Parathyroid adenoma (tissue), 2 donors: ENCODE results near the gene FRMD4A.

Experiments used
- H2AFZ ChIP-seq: fragments of 300-600 bp; sonication (generic); one replicate; pipeline ENCODE4 v1.7.0; 2017; ENCODE audit warnings: antibody characterized with exemption, mild to moderate bottlenecking
- H3K27ac ChIP-seq: fragments of 300-600 bp; sonication (generic); one replicate; pipeline ENCODE4 v1.7.0; 2017
- H3K27me3 ChIP-seq: fragments of 300-600 bp; sonication (generic); one replicate; pipeline ENCODE4 v1.7.0; 2017; ENCODE audit warnings: low read length; ENCODE audit not compliant: control insufficient read depth, insufficient read depth
- H3K36me3 ChIP-seq: fragments of 300-600 bp; sonication (generic); one replicate; pipeline ENCODE4 v1.7.0; 2017; ENCODE audit warnings: low read length; ENCODE audit not compliant: control insufficient read depth, insufficient read depth
- H3K4me1 ChIP-seq: fragments of 300-600 bp; sonication (generic); one replicate; pipeline ENCODE4 v1.7.0; 2017; ENCODE audit warnings: control low read depth
- H3K4me2 ChIP-seq: fragments of 300-600 bp; sonication (generic); one replicate; pipeline ENCODE4 v1.7.0; 2017; ENCODE audit warnings: low read length
- H3K4me3 ChIP-seq: fragments of 300-600 bp; sonication (generic); one replicate; pipeline ENCODE4 v1.7.0; 2017; ENCODE audit warnings: low read depth, low read length
- H3K79me2 ChIP-seq: fragments of 300-600 bp; sonication (generic); one replicate; pipeline ENCODE4 v1.7.0; 2017; ENCODE audit warnings: control low read depth
- H3K9ac ChIP-seq: fragments of 300-600 bp; sonication (generic); one replicate; pipeline ENCODE4 v1.7.0; 2017; ENCODE audit warnings: mild to moderate bottlenecking
- H3K9me3 ChIP-seq: fragments of 300-600 bp; sonication (generic); one replicate; pipeline ENCODE4 v1.7.0; 2017; ENCODE audit warnings: low read length; ENCODE audit not compliant: control insufficient read depth
- TF ChIP-seq, protein P1 (sequence below): fragments of 300-600 bp; sonication (generic); IDR thresholded peaks from one replicate; pipeline ENCODE4 v1.7.0; 2017; ENCODE audit warnings: antibody characterized with exemption, mild to moderate bottlenecking
- donor health status: primary hyperparathyroidism.

FRMD4A gene

DNA sequence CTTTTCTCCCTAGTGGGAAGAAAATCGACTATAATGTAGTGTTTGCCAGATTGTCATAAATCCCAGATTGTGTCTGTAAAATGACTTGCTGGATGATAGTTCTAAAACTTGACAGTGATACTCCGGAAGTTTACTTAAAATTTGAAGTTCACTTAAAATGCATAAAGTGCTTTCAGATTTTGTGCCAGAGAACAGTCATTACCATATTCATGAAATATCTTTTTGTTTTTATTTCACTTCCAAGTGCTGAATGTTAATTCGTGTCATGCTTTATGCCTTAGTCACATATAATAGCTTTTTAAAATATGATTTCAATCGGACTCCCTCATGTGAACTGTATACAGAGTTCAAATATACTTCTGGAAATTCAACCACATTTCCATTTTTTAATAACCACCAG, 713.6 kb downstream of the FRMD4A start:
- Histone ChIP-seq H3K27me3 (no peaks in the 10 kb centered on the region), H3K4me1 (no peaks in the 10 kb centered on the region), H3K9me3 (no peaks in the 10 kb centered on the region), H3K4me2 (no peak overlapping the region), H3K27ac (no peak overlapping the region), H3K4me3 (no peak overlapping the region), H3K79me2 (peaks cover 5% of the 10 kb centered on the region), H3K36me3 (no peaks in the 10 kb centered on the region), H2AFZ (no peak overlapping the region), H3K9ac (no peak overlapping the region)
- TF ChIP-seq, protein P1, sequence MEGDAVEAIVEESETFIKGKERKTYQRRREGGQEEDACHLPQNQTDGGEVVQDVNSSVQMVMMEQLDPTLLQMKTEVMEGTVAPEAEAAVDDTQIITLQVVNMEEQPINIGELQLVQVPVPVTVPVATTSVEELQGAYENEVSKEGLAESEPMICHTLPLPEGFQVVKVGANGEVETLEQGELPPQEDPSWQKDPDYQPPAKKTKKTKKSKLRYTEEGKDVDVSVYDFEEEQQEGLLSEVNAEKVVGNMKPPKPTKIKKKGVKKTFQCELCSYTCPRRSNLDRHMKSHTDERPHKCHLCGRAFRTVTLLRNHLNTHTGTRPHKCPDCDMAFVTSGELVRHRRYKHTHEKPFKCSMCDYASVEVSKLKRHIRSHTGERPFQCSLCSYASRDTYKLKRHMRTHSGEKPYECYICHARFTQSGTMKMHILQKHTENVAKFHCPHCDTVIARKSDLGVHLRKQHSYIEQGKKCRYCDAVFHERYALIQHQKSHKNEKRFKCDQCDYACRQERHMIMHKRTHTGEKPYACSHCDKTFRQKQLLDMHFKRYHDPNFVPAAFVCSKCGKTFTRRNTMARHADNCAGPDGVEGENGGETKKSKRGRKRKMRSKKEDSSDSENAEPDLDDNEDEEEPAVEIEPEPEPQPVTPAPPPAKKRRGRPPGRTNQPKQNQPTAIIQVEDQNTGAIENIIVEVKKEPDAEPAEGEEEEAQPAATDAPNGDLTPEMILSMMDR: no peak

DNA sequence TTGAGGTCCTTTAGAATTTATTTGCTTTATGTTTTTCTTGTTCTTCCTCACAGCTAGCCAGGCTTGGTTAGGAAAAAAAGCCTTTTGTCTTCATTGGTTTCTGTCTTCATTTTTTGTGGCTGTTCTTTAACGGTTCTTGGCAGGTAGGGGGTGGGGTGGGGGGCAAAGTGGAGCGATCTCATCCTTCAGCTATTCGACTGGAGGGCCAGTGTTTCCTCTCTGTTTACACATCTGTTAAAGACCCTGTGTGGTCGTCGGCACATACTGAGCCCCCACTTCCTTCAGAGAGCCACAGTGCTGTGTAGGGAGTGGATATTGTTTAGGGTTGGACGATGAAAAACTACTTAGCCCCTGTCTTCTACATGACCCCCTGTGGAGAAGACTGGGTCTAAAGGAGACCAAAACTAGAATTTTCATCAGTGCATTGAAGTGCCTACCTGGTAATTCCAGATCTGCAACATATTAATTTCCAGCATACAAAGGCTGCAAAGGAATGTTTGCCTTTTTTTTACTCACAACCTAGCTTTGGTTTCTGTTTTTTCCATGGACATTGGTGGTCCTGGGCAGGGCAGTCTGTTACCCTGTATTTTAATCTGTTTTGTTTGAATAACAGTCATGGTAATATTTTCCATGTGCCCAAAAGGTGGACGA, 714.9 kb downstream of the FRMD4A start:
- Histone ChIP-seq H3K79me2 (peaks cover 5% of the 10 kb centered on the region), H3K36me3 (no peaks in the 10 kb centered on the region), H3K9ac (no peak overlapping the region), H3K4me2 (no peak overlapping the region), H3K4me3 (no peak overlapping the region), H3K27me3 (no peaks in the 10 kb centered on the region), H2AFZ (no peak overlapping the region), H3K9me3 (no peaks in the 10 kb centered on the region), H3K4me1 (no peaks in the 10 kb centered on the region), H3K27ac (no peak overlapping the region)
- TF ChIP-seq, protein P1: no peak

DNA sequence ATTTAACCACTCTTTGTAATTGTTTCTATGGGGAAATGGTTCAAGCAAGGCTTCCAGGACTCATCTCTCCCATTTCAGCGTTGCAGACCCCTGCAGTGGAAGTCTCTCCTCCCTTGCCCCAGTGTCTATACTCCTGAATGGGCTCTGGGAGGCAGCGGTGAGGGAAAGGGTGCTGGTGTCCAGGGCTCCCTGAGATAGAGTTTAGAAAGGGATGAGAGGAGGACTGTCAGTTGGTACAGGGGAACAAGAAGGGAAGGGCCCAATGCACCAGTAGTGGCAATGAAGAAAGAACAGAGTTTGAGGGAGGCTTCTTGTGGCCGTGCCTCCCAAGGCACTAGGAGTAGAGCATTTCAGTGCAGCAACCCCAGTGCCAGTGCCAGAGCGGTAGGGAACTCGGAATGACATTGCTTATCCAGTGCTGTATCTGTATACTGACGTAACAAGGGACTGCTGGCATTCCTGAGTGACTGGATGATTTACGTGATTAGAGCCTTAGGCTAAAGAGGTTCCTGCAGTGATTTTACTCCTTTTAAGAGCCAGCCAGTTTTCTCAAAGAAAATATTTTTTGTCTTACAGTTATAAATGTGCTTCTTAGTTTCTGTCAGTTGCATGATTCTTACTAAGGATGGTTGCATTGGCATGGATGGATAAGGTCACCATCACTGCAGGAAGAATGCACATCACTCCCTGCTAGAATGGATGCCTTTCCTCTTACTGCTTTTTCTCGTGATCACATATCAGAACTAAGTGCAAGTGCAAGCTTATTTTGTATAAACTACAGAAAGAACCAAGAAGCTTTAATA, 716.0 kb downstream of the FRMD4A start:
- Histone ChIP-seq H2AFZ (no peak overlapping the region), H3K27ac (no peak overlapping the region), H3K4me1 (no peaks in the 10 kb centered on the region), H3K27me3 (no peaks in the 10 kb centered on the region), H3K36me3 (no peaks in the 10 kb centered on the region), H3K79me2 (peaks cover 5% of the 10 kb centered on the region), H3K4me3 (no peak overlapping the region), H3K9me3 (no peaks in the 10 kb centered on the region), H3K9ac (no peak overlapping the region), H3K4me2 (no peak overlapping the region)
- TF ChIP-seq, protein P1: no peak

DNA sequence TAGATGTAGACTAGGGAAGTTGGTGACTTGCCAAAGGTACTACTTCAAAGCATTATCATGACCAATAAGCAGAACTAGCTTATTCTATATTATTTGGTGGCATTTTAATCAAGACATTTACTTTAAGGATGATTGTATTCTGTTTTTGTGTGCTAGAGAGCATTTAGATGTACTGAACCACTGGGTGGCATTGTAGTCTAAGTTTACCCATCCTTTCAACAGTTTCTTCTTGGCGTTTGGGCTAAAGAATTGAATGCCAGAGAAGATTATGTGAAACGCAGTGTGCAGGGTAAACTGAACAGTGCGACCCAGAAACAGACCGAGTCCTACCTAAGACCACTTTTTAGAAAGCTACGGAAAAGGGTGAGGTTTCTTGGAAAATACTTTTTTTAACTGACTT, 717.2 kb downstream of the FRMD4A start:
- Histone ChIP-seq H2AFZ (no peak overlapping the region), H3K36me3 (no peaks in the 10 kb centered on the region), H3K4me3 (no peak overlapping the region), H3K9ac (no peak overlapping the region), H3K27ac (no peak overlapping the region), H3K27me3 (no peaks in the 10 kb centered on the region), H3K4me2 (no peak overlapping the region), H3K79me2 (peaks cover 7% of the 10 kb centered on the region), H3K9me3 (no peaks in the 10 kb centered on the region), H3K4me1 (no peaks in the 10 kb centered on the region)
- TF ChIP-seq, protein P1: no peak
